DOHH2 (cell line): ENCODE results near the gene SLC27A1.

ENCODE experiments used
- CTCF ChIP-seq: fragments of 200-600 bp; sonication (generic); IDR thresholded peaks from one replicate; pipeline ENCODE4 v1.5.1; 2014; ENCODE audit warnings: antibody characterized with exemption, mild to moderate bottlenecking, low read depth, low read length; ENCODE audit not compliant: poor library complexity, severe bottlenecking
- EZH2phosphoT487 ChIP-seq: fragments of 200-600 bp; sonication (generic); IDR thresholded peaks from 2 replicates; pipeline ENCODE4 v1.6.1; 2017; ENCODE audit warnings: borderline replicate concordance, mild to moderate bottlenecking, antibody characterized with exemption, low read length, moderate library complexity, mixed read lengths

DNA sequence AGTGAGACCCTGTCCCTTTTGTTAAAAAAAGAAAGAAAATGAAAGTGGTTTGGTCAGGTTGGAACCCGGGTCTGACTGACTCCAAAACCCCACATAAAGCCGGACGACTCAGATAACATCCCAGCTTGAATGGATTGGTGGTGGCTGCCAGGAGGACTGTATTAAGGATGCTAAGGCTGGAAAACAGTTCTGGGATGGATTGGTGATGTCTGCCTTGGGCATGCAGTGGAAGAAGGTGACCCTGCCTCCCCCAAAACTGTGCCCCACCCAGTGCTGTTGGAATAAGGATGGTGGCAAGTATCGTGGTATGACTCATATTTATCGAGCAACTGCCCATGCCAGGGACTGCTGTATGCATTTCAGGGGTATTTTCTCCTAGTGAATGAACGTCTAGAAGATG lies 66.6 kb downstream of the SLC27A1 start:
- TF ChIP-seq CTCF, result no peak
- no peak for TF ChIP-seq EZH2phosphoT487
